Fibroblast of skin of left biceps (primary cell): Measurements from ENCODE around the gene ANK3.

Experiments
- DNase-seq, 2 experiments: peaks; one replicate each; pipeline ENCODE4 v3.0.0-alpha.2; 2013; ENCODE audit warnings: low read depth in 2 of 2

Gene ANK3

GRCh38 chr10:60377955-60378354, 11.7 kb downstream of the ANK3 start:
- no peak for DNase-seq

- no peak for DNase-seq
Observed at GRCh38 chr10:60377042-60377352, 12.7 kb downstream of the ANK3 start.

- no peak for DNase-seq
Observed at GRCh38 chr10:60376221-60377041, 13.2 kb downstream of the ANK3 start.

GRCh38 chr10:60375293-60376004, 14.2 kb downstream of the ANK3 start:
- no peak for DNase-seq

GRCh38 chr10:60374836-60375235, 14.8 kb downstream of the ANK3 start:
- DNase-seq = no peak

GRCh38 chr10:60372436-60372835, 17.2 kb downstream of the ANK3 start:
- DNase-seq = no peak

DNA sequence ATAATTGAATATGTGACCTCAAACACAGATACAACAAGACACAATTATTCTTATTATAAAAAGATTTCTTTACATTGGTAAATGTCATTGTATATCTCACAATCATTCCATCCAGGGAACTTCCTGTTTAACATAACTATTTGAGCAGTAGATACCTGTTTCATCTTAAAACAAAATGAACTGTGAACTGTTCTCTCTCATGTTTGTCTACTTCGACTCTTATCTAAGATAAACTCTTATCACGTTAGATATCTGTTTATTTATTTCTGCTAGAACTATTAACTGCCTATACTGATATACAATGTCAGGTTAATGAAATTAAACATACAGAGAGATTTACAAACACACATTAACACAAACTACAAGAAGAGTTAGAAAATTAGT, 20.1 kb downstream of the ANK3 start:
- no peak for DNase-seq

GRCh38 chr10:60368875-60369546, 20.7 kb downstream of the ANK3 start:
- DNase-seq = no peak

- DNase-seq = no peak
Observed at GRCh38 chr10:60367901-60368300, 21.8 kb downstream of the ANK3 start.

- DNase-seq = no peak
Observed at GRCh38 chr10:60367431-60367830, 22.2 kb downstream of the ANK3 start.

DNA sequence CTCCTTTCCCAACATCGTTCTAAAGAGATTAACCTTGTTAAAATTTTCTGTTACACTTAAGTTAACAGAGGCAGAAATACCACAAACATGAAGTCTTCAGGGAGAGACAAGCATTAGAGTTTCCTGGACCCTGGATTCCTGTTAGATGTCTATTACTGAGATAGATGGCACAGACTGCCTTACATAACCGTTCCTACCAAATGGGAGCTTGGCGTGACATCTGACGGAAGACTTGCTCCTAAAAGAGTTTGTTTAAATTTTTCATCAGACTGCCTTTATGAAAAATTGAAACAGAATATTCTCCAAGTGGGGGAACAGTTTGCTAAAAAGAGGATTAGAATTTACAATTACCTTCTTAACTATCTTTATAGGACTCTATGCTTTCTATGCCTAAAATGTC, 22.7 kb downstream of the ANK3 start:
- no peak for DNase-seq

DNA sequence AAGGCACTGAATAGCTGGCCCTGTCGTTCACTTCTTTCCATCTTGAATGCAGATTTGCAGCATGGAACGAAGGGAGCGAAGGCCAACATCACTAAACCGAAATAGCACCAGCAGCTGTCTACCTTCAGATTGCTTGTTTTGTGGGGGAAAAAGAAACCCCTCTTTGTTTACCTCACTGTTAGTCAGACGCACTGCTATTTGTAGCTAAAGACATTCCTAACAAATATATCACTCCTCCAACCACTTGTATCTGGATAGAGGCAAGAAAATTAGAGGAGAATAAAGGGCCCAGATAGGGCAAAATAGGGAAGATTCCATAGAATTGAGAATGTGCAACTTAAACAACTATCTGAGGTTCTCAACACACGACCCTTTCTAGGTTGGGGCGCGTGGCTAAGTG, 26.5 kb downstream of the ANK3 start:
- no peak for DNase-seq

GRCh38 chr10:60362461-60362860, 27.2 kb downstream of the ANK3 start:
- DNase-seq = no peak

GRCh38 chr10:60359066-60359465, 30.6 kb downstream of the ANK3 start:
- DNase-seq = no peak

DNA sequence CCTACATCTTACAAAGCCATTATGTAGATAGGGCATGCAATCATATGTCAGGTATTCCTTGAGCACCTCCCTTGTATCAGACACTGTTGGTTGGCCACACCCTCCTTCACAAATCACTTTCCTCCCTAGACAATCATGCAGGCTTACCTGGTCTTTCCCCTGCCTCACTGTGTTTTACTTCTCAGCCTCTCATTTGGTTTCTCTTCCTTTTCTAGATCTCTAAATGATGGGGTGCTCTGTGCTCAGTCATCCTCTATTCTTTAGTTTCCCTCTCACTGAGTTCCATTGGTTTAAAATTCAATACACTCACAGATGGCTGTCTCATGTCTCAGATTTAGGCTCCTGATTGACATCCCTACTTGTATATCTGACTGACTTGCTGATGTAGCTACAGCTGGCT, 31.4 kb downstream of the ANK3 start:
- no peak for DNase-seq

DNA sequence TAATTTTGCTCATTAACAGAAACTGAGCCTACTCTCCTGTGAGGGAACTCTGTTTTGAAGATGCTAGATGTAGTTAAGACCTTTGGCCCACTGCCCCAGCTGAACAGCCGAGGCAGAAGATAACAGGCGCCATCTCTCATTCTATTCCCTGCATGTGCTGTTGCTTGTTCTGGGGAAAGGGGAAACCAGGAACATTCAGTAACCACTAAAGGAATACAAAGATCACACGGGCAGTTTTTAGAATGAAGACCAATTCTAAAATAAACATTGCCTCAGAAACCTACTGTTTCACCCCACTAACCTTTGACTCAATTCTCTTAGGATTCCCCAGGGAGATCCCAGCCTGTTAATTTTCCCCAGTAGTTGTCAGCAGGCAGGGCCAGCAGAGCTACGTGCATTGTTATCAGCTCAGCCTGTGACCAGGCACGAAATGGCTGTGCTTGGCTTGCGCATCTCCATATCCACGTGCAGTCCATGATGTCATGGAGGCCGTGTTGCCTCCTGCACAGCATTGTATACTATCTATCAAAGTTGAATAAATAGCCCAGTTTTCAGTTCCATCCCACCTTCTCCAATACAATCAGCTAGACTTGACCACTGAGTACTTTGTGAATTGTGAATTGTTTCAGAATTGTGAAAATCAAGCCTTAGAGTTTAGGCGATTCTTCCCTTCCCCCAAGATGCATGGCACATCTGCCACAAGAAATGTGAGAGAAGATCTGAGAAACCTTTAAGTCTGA, 36.0 kb downstream of the ANK3 start:
- DNase-seq = no peak

DNA sequence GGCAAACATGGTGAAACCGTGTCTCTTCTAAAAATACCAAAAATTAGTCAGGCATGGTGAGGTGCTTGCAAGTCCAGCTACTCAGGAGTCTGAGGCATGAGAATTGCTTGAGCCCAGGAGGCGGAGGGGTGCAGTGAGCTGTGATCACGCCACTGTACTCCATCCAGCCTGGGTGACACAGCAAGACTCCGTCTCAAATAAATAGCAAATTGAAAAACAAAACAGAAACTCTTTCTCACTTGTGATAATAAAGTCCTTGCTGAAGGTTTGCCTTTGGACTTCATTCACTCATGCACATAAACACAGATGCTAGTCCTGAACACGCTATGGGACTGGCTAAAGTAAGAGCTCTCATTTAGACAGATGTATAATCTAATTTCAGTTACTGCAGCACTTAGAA, 37.6 kb downstream of the ANK3 start:
- no peak for DNase-seq

DNA sequence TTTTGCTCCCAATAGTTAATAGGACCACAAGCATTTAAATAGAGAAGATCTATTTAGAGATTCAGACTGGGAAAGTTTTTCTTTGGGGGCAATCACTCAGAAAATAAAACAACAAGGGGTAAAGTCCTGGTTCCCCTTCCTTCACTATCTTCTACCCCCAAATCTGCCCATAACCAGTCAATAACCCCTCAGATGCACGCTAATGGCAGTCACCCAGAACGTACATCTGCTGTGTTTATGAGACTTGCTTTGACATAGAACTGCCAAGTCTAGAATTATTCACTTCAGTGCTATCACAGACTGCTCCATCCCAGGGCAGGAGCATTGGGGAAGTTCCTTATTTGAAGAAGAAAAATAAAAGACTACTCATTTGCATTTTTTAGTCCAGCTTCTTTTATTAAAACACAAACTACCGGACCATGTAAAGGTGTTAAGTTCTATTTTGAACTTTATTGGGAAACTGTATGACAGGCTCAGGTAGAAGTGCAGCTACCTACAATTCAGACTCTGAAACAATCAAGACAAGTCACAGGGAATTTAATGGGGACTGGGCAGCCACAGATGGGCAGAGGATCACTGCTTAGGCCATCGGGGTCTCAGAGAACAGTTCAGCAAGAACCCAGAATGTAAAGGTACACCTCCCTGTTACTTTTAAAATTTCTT, 38.4 kb downstream of the ANK3 start:
- no peak for DNase-seq

GRCh38 chr10:60350400-60350799, 39.3 kb downstream of the ANK3 start:
- no peak for DNase-seq

DNA sequence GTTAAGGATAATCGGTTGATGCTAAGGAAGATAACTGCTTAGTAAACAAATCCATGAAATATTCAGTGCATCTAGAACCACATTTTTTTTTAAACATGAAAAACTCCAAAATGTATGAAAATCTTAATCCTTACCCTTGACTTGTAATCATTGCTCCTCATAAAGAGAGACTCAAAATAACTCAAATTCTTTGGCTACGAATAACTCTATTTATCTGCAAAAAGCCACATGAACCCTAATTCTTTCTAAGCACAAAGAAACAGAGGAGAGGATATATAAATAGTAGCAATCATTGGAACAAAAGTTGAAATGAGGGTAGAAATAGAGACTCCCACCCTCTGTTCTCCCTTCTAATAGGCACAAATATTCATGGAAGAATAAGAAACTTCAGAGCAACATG, 40.2 kb downstream of the ANK3 start:
- DNase-seq = no peak

DNA sequence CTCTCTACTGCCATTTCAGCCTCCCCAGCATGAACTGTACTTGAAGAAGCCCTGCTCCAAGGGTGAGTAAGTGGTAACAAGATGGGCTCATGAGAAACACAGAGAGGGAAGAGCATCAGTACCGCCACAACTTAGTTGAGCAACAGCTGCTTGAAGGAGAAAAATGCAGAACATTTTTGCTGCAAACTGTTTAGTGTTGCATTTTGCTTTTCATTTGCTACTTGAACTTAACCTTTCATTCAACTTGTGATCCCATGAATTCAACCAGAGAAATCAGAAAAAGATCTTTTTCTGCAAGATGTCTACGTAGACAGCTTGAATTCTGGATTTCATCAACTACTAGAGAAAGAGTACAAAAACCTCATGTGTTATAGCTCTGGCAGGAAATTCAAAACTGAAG, 40.7 kb downstream of the ANK3 start:
- DNase-seq = no peak

DNA sequence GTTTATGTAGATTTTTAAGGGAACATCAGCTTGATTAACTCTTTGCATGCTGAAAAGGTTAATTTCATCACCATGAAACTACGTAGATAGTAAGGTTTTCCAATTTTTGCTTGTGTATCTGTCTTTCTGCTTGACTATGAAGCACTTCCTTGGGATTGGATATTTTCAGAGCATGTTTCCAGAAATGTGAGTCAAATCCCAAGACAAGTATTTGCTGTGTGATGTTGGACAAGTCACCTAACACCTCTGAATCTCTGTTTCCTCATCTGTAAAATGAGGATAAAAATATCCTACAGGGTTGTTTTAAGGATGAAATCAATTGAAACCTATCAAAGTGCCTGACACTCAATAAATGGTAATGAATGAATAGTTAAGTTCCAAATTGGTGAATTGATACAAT, 42.4 kb downstream of the ANK3 start:
- no peak for DNase-seq
